Measurements from ENCODE around the gene PROSER2. TPM values are rescaled to one million over a fixed set of nuclear protein-coding genes. Genes with fewer than 3 reads are reported as not detected.

The PROSER2 gene
- polyA plus RNA-seq, 3 donors: 1.2 to 2.2 (median 2.0) TPM

DNA sequence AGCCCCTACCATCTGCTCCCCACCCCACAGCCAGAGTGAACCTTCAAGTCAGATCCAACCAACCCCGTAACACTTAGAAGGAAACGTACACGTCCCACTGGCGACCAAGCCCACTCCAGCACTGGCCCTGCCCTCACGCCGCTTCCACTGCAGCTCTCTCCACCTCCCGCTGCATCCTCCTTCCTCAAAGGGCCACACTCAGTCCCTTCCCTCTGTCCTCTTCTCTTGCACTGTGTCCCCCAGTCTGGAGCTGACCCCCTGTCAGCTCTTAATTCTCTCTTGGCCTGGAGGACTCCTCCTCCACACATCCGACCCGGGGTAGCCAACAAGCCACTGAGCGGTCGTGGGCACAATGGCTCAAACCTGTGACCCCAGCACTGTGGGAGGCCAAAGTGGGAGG lies 85.8 kb downstream of the PROSER2 start:
- H2AFZ ChIP-seq (ENCODE audit: insufficient read depth, low read depth, low read length, poor library complexity, severe bottlenecking): no peak overlapping the region
- Mint-ChIP-seq H3K4me3 (no peak overlapping the region), H3K27me3 (ENCODE audit: low read depth in 3 of 3) (peaks cover 0 to 7% (median 2%) of the 10 kb centered on the region in 3 donors), H3K9me3 (no peaks in the 10 kb centered on the region), H3K27ac (peak overlapping the region in 1 of 7 donors; percentile 30), H3K4me1 (no peaks in the 10 kb centered on the region), H3K36me3 (no peaks in the 10 kb centered on the region)
- H4K20me1 ChIP-seq (ENCODE audit: insufficient read depth, low read length): no peaks in the 10 kb centered on the region
- H3K4me2 ChIP-seq (replicated peaks; ENCODE audit: extremely low read depth, low read length, poor library complexity, severe bottlenecking): no peak overlapping the region
- whole genome bisulfite sequencing (ENCODE audit: insufficient coverage): 98% methylated on average over 9 of the region's 11 CpGs
- no peaks in the 10 kb centered on the region for H3K27me3 ChIP-seq (ENCODE audit: control insufficient read depth in 2 of 2, insufficient read depth in 2 of 2, low read length in 2 of 2)
- H3K9me3 ChIP-seq (replicated peaks in 1 of 2; ENCODE audit: control insufficient read depth in 1 of 2, insufficient read depth in 1 of 2, low read length in 2 of 2): no peaks in the 10 kb centered on the region
- H3K36me3 ChIP-seq (replicated peaks in 1 of 2; ENCODE audit: control insufficient read depth in 1 of 2, insufficient read depth in 2 of 2, low read length in 2 of 2): no peaks in the 10 kb centered on the region
- H3K79me2 ChIP-seq (ENCODE audit: insufficient read depth, low read length): no peaks in the 10 kb centered on the region
- no peak overlapping the region for H3K9ac ChIP-seq (ENCODE audit: insufficient read depth, low read length, poor library complexity, severe bottlenecking)
- no peak overlapping the region for H3K27ac ChIP-seq (ENCODE audit: low read depth in 1 of 2, low read length in 2 of 2)
- no peak overlapping the region for H3K4me3 ChIP-seq (replicated peaks in 1 of 3; ENCODE audit: low read depth in 2 of 3, low read length in 3 of 3)
- no peak for DNase-seq
- intact Hi-C loops (cut with micrococcal nuclease): no loop called here
- no peaks in the 10 kb centered on the region for H3K4me1 ChIP-seq (ENCODE audit: control insufficient read depth in 1 of 2, insufficient read depth in 2 of 2, low read length in 2 of 2)
- TF ChIP-seq, protein P1, sequence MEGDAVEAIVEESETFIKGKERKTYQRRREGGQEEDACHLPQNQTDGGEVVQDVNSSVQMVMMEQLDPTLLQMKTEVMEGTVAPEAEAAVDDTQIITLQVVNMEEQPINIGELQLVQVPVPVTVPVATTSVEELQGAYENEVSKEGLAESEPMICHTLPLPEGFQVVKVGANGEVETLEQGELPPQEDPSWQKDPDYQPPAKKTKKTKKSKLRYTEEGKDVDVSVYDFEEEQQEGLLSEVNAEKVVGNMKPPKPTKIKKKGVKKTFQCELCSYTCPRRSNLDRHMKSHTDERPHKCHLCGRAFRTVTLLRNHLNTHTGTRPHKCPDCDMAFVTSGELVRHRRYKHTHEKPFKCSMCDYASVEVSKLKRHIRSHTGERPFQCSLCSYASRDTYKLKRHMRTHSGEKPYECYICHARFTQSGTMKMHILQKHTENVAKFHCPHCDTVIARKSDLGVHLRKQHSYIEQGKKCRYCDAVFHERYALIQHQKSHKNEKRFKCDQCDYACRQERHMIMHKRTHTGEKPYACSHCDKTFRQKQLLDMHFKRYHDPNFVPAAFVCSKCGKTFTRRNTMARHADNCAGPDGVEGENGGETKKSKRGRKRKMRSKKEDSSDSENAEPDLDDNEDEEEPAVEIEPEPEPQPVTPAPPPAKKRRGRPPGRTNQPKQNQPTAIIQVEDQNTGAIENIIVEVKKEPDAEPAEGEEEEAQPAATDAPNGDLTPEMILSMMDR (IDR thresholded peaks at IDR 0.05): no peak

GRCh38 chr10:11909618-11910017 lies 86.5 kb downstream of the PROSER2 start:
- Mint-ChIP-seq H3K36me3 (no peaks in the 10 kb centered on the region), H3K9me3 (no peaks in the 10 kb centered on the region), H3K4me3 (no peak overlapping the region), H3K4me1 (no peaks in the 10 kb centered on the region), H3K27me3 (ENCODE audit: low read depth in 3 of 3) (peaks cover 0 to 7% (median 2%) of the 10 kb centered on the region in 3 donors), H3K27ac (no peak overlapping the region)
- TF ChIP-seq, protein P1 (IDR thresholded peaks at IDR 0.05): no peak
- Histone ChIP-seq H3K27me3 (ENCODE audit: control insufficient read depth in 2 of 2, insufficient read depth in 2 of 2, low read length in 2 of 2) (no peaks in the 10 kb centered on the region), H2AFZ (ENCODE audit: insufficient read depth, low read depth, low read length, poor library complexity, severe bottlenecking) (no peak overlapping the region), H3K9me3 (replicated peaks in 1 of 2; ENCODE audit: control insufficient read depth in 1 of 2, insufficient read depth in 1 of 2, low read length in 2 of 2) (no peaks in the 10 kb centered on the region), H3K4me2 (replicated peaks; ENCODE audit: extremely low read depth, low read length, poor library complexity, severe bottlenecking) (no peak overlapping the region), H3K36me3 (replicated peaks in 1 of 2; ENCODE audit: control insufficient read depth in 1 of 2, insufficient read depth in 2 of 2, low read length in 2 of 2) (no peaks in the 10 kb centered on the region), H4K20me1 (ENCODE audit: insufficient read depth, low read length) (no peaks in the 10 kb centered on the region), H3K9ac (ENCODE audit: insufficient read depth, low read length, poor library complexity, severe bottlenecking) (no peak overlapping the region), H3K79me2 (ENCODE audit: insufficient read depth, low read length) (no peaks in the 10 kb centered on the region), H3K4me1 (ENCODE audit: control insufficient read depth in 1 of 2, insufficient read depth in 2 of 2, low read length in 2 of 2) (no peaks in the 10 kb centered on the region), H3K4me3 (replicated peaks in 1 of 3; ENCODE audit: low read depth in 2 of 3, low read length in 3 of 3) (no peak overlapping the region), H3K27ac (ENCODE audit: low read depth in 1 of 2, low read length in 2 of 2) (no peak overlapping the region)
- DNase-seq: no peak
- intact Hi-C loops (cut with micrococcal nuclease): no loop called here
- WGBS (ENCODE audit: insufficient coverage): 94% methylated on average over 10 of the region's 10 CpGs

Measured in CD14-positive monocyte (primary cell).